Body of pancreas (tissue), 4 donors: ENCODE results near the gene GAK. TPM values are rescaled to one million over a fixed set of nuclear protein-coding genes. Genes with fewer than 3 reads are reported as not detected.
"Not testable (repeated sequence)": the region's sequence is repeated elsewhere in the genome, so short reads cannot be mapped to it uniquely, and the experiment has no call there.

Experiments
- ATAC-seq: fragments of 150-250 bp; one replicate; pipeline ENCODE4 v1.9.1; 2016
- DNase-seq, 4 donors: peaks; one replicate each; pipeline ENCODE4 v3.0.0-alpha.2; 2019
- H3K27ac ChIP-seq, 4 donors: fragments of 200-600 bp; sonication (generic); 1 replicate in 3 of 4; 2 replicates in 1 of 4; pipeline versions ENCODE4 v1.5.1 to v1.6.1; 2016 to 2019; ENCODE audit warnings: mild to moderate bottlenecking in 1 of 4, mixed read lengths in 1 of 4, moderate library complexity in 1 of 4
- H3K27me3 ChIP-seq, 2 donors: fragments of 200-600 bp; sonication (generic); one replicate each; pipeline ENCODE4 v1.6.0; 2016; ENCODE audit warnings: mild to moderate bottlenecking in 1 of 2
- H3K36me3 ChIP-seq, 2 donors: fragments of 200-600 bp; sonication (generic); replicated peaks in 1 of 2; 2 replicates each; pipeline ENCODE4 v1.5.1; 2016; ENCODE audit warnings: low read depth in 2 of 2; ENCODE audit not compliant: insufficient read depth in 1 of 2
- H3K4me1 ChIP-seq: fragments of 200-600 bp; sonication (generic); one replicate; pipeline ENCODE4 v1.6.0; 2016
- H3K4me3 ChIP-seq, 2 donors: fragments of 200-600 bp; sonication (generic); 1 replicate in 1 of 2; 2 replicates in 1 of 2; pipeline ENCODE4 v1.5.1; 2016 to 2019
- H3K9me3 ChIP-seq, 3 donors: fragments of 200-600 bp; sonication (generic); 1 replicate in 2 of 3; 2 replicates in 1 of 3; pipeline ENCODE4 v1.5.1; 2016
- POLR2A ChIP-seq, 3 donors: fragments of 450-650 bp; IDR thresholded peaks; one replicate each; pipeline ENCODE4 v1.6.1; 2016; ENCODE audit warnings: antibody characterized with exemption in 3 of 3, mild to moderate bottlenecking in 2 of 3
- WGBS, 2 donors: methylation state at CpG; one replicate each; pipeline ENCODE4 v1.1.5; 2017; 5-methylcytosine and 5-hydroxymethylcytosine counted together
- intact Hi-C: fragments of 100-400 bp; cut with DNase I; formaldehyde crosslinking; loops from one replicate; pipeline ENCODE4 v1.15.1; 2023
- total RNA-seq, 2 donors: library from RNA; depleted of rRNA; stranded (reverse); fragments of >200 nt; gene quantifications; one replicate each; pipeline ENCODE4 v1.1.0, GENCODE V29; 2016
- TF ChIP-seq, protein P1 (sequence below), 7 experiments: fragments of 450-650 bp in 4 of 7; fragments of 200-600 bp in 3 of 7; sonication (generic) in 3 of 7; IDR thresholded peaks; one replicate each; pipeline ENCODE4 v1.5.1; 2016 to 2019; ENCODE audit warnings: antibody characterized with exemption in 7 of 7

Gene GAK
- total RNA-seq, 2 donors from 2014 or later, result 126 to 127 TPM

DNA sequence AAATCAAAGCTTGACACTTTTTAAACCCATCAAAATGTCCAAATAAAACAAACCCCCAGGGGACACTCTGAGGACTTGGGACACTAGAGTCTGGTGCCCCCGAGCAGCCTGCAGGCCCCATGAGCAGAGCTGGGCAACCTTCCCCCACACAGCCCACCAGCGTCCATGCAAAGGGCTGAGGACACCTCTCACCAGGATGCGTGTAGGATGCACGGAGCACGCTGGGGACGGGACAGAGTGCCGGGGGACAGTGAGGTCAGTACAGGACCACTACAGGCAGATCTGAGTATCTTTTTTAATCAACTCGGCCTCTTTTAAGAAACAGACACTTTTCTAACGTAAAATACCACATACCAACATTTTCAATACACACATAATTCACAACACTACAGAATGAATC is 6.9 kb downstream of the GAK start:
- ATAC-seq, result no peak
- intact Hi-C loops, result no loop called here
- DNase-seq, result no peak
- no peaks in the 10 kb centered on the region for H3K36me3 ChIP-seq
- H3K27ac ChIP-seq, result no peak overlapping the region
- no peaks in the 10 kb centered on the region for H3K27me3 ChIP-seq
- no peaks in the 10 kb centered on the region for H3K9me3 ChIP-seq
- H3K4me1 ChIP-seq, result peaks cover 38% of the 10 kb centered on the region
- TF ChIP-seq POLR2A (IDR thresholded peaks at IDR 0.05), result no peak
- TF ChIP-seq, protein P1, sequence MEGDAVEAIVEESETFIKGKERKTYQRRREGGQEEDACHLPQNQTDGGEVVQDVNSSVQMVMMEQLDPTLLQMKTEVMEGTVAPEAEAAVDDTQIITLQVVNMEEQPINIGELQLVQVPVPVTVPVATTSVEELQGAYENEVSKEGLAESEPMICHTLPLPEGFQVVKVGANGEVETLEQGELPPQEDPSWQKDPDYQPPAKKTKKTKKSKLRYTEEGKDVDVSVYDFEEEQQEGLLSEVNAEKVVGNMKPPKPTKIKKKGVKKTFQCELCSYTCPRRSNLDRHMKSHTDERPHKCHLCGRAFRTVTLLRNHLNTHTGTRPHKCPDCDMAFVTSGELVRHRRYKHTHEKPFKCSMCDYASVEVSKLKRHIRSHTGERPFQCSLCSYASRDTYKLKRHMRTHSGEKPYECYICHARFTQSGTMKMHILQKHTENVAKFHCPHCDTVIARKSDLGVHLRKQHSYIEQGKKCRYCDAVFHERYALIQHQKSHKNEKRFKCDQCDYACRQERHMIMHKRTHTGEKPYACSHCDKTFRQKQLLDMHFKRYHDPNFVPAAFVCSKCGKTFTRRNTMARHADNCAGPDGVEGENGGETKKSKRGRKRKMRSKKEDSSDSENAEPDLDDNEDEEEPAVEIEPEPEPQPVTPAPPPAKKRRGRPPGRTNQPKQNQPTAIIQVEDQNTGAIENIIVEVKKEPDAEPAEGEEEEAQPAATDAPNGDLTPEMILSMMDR (IDR thresholded peaks at IDR 0.05), result no peak
- H3K4me3 ChIP-seq, result no peak overlapping the region
- WGBS, 2 donors, result 84 to 95% methylated on average over 7 to 9 of the region's 9 CpGs

GRCh38 chr4:924107-925096 is 7.7 kb downstream of the GAK start:
- TF ChIP-seq POLR2A (IDR thresholded peaks at IDR 0.05), result no peak
- Histone ChIP-seq H3K27me3 (no peaks in the 10 kb centered on the region), H3K9me3 (no peaks in the 10 kb centered on the region), H3K4me3 (no peak overlapping the region), H3K36me3 (no peaks in the 10 kb centered on the region), H3K27ac (no peak overlapping the region), H3K4me1 (peaks cover 30% of the 10 kb centered on the region)
- DNase-seq (no peak), ATAC-seq (no peak)
- intact Hi-C loops, result no loop called here
- WGBS, 2 donors, result 76 to 81% methylated on average over 15 to 18 of the region's 18 CpGs

DNA sequence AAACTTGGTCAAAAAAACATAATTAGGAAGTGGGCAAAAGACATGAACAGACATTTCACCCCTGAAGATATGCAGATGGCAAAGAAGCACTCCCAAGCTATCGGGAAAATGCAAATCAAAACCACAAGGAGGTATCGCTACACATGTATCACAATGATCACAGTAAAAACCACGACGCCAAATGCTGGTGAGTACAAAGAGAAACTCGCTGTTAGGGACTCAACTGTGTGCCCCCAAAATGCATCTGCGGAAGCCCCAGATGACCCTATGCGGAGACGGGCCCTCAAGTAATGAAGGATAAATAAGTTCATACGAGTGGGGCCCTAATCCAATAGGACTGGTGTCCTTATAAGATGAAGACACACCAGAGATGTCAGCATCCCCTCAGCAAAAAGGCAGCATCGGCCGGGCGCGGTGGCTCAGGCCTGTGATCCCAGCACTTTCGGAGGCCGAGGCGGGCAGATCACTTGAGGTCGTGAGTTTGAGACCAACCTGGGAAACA is 10.2 kb downstream of the GAK start:
- intact Hi-C loops, result no loop called here
- DNase-seq (no peak), ATAC-seq (no peak)
- TF ChIP-seq, protein P1 (IDR thresholded peaks at IDR 0.05), result no peak
- no peak for TF ChIP-seq POLR2A (IDR thresholded peaks at IDR 0.05)
- Histone ChIP-seq H3K9me3 (no peaks in the 10 kb centered on the region), H3K4me1 (peaks cover 11% of the 10 kb centered on the region), H3K27me3 (no peaks in the 10 kb centered on the region), H3K27ac (no peak overlapping the region), H3K36me3 (no peaks in the 10 kb centered on the region), H3K4me3 (no peak overlapping the region)
- 94 to 98% methylated on average over 17 of the region's 17 CpGs for WGBS, 2 donors

GRCh38 chr4:919004-919680 is 13.0 kb downstream of the GAK start:
- H3K4me1 ChIP-seq, ATAC-seq, H3K27ac ChIP-seq, DNase-seq, H3K9me3 ChIP-seq, H3K4me3 ChIP-seq, H3K27me3 ChIP-seq, H3K36me3 ChIP-seq, intact Hi-C loops: not testable (repeated sequence)
- 89 to 95% methylated on average over 10 to 12 of the region's 15 CpGs for WGBS, 2 donors

DNA sequence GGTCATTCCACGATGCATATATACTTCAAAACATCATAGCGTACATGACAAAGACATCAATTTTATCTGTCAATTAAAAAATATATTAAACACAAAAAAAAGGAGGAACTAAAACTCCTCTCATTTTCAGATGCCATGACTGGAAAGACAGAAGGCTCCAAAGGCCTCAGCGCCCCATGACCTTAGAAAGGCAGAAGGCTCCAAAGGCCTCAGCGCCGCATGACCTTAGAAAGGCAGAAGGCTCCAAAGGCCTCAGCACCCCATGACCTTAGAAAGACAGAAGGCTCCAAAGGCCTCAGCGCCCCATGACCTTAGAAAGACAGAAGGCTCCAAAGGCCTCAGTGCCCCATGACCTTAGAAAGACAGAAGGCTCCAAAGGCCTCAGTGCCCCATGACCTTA is 13.5 kb downstream of the GAK start:
- H3K9me3 ChIP-seq, intact Hi-C loops, H3K4me3 ChIP-seq, H3K36me3 ChIP-seq, DNase-seq, H3K4me1 ChIP-seq, ATAC-seq, H3K27ac ChIP-seq, H3K27me3 ChIP-seq: not testable (repeated sequence)
- 85 to 93% methylated on average over 6 of the region's 6 CpGs for WGBS, 2 donors

- ATAC-seq (no peak), DNase-seq (no peak)
- Histone ChIP-seq H3K4me3 (no peak overlapping the region), H3K36me3 (no peaks in the 10 kb centered on the region), H3K27me3 (no peaks in the 10 kb centered on the region), H3K4me1 (no peaks in the 10 kb centered on the region), H3K27ac (no peak overlapping the region), H3K9me3 (no peaks in the 10 kb centered on the region)
- 97 to 98% methylated on average over 2 of the region's 2 CpGs for WGBS, 2 donors
- intact Hi-C loops, result no loop called here
- TF ChIP-seq POLR2A (IDR thresholded peaks at IDR 0.05), result no peak
- TF ChIP-seq, protein P1 (IDR thresholded peaks at IDR 0.05), result no peak
Measured at GRCh38 chr4:917992-918391, 14.1 kb downstream of the GAK start.
